ENCODE data around the gene IFNA14. TPM values are rescaled to one million over a fixed set of nuclear protein-coding genes. Genes with fewer than 3 reads are reported as not detected.
"Not testable (repeated sequence)": the region's sequence is repeated elsewhere in the genome, so short reads cannot be mapped to it uniquely, and the experiment has no call there.

Gene IFNA14
- total RNA-seq (2014; rRNA removed; shearing (Covaris generic)) = not detected in 2 replicates

- no peak for DNase-seq (ENCODE audit: low read depth)
Measured at GRCh38 chr9:21239911-21240310, at the start of gene IFNA14. TSS of gene IFNA14 (minus strand) at chr9:21240005. CDS start at chr9:21239935, 70 bp downstream.

GRCh38 chr9:21287280-21287679 is 47.5 kb upstream of the IFNA14 start:
- DNase-seq (ENCODE audit: low read depth) = no peak

- no peak for DNase-seq (ENCODE audit: low read depth)
Measured at GRCh38 chr9:21286659-21287058, 46.9 kb upstream of the IFNA14 start.

DNA sequence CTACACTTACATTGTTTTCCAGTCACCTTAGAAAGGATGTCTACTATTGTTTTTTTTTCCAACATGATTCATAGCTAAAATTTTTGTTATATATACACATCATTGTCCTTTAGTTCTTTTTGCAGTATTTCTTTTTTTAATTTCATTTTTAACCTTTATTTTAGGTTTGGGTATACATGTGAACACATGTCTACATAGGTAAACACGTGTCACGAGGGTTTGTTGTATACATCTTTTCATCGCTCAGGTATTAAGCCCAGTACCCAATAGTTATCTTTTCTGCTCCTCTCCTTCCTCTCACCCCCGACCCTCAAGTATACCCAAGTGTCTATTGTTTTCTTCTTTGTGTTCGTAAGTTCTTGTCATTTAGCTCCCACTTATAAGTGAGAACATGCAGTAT is 46.3 kb upstream of the IFNA14 start:
- no peak for DNase-seq (ENCODE audit: low read depth)

DNA sequence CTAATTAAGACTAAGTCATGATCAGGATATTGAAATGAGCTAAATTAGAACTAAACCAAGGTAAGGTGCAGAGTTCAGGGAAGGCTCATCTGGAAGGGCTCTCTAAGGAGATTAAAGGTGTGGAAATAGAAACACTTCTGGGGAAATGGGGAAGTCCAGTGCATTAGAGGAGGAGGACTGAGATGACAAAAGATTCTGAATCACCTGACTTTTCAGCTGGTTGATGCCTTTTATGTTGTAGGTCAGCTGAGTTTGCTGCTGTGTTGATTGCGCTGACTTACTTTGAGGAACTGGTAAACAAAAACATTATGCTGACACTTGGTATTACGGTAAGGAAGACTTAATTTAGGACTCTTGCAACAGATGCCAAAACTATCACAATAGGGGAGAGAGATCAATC is 41.5 kb upstream of the IFNA14 start:
- DNase-seq (ENCODE audit: low read depth) = no peak

DNA sequence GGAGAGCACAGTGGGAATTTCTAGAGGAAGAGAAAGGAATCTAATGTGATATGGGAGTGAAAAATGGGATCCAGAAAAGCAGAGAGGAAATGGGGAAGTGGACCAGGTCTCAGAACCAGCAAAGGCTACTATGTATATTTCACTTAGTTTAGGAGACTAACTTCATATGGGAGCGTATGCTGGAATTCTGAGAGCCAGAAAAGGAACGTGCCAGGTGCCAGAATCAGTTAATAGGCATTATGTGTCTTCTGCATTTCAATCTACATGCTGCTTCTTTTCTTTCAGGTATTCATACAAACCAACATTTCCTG is 28.5 kb upstream of the IFNA14 start:
- DNase-seq (ENCODE audit: low read depth) = no peak

DNA sequence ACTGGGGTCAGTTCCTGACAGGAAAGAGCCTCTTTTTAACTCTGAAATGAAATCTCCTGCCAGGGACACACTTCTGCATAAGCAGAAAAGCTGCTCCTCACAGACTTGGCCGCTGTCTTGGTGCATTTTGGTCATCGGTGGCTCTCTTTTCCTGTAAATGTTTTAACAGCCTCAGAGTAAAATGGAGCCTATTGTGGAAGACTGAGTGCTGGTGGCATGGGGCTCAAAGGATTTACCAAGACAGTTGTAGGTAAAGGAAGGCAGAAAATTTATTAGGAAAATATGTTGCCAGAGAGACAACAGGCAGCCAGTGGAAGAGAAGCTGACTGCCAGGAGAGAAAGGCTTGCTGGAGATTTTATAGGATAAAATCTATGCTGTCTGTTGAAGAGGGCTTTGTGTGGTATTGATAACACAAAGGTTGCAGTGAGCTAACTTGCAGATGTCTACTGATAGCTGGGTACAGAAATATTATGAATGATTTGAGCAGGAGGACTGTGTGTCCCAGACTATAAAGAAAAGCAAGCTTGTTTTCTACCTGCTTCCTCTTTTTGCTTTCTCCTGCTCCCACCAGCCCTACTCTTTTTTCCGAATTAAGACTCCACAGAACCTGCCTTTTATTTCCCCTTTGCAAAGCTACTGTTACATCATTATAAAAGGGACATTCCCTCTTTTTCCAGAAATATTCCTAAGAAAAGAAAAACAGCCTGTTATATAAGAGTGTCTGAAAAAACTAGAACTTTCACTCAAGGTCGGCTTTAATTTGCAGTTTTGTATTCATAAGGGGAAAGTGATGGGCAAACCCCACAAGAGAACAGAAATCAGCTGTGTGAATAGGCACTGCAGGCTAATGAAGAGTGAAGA is 27.9 kb upstream of the IFNA14 start:
- no peak for DNase-seq (ENCODE audit: low read depth)

DNA sequence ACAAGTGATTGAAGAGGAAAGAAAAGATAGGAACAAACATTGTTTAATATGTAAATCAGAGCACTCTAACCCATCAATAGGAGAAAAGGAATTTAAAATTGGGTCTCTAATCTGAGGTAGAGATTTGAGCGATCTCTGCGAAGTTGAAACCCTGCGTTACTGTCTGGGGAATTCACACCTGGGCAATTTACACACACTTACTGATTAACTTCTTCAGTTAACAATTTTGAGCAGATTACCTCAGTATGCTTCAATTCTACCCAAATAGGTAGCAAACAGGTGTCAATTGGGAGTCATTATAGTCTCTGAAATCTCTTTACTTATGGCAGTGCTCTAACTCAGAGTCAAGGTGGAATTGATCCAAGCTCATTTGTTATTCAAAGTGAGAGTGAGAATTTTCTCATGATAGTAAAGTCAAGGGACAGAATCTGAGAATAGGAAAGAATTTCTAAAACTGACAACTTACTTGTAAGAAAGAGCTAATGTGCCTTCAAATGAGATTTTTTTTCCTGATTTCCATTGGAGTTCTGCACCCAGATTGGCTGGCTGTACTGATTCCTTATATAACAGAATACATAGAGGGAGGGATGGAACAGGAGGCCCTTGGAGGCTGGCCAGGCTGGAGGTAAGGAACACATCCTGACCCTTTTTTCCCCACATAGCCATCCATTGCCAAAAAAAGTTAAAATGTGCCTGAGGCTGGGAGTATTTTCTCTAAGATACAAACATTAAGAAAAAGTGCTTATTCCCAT is 27.1 kb upstream of the IFNA14 start:
- DNase-seq (ENCODE audit: low read depth) = no peak

DNA sequence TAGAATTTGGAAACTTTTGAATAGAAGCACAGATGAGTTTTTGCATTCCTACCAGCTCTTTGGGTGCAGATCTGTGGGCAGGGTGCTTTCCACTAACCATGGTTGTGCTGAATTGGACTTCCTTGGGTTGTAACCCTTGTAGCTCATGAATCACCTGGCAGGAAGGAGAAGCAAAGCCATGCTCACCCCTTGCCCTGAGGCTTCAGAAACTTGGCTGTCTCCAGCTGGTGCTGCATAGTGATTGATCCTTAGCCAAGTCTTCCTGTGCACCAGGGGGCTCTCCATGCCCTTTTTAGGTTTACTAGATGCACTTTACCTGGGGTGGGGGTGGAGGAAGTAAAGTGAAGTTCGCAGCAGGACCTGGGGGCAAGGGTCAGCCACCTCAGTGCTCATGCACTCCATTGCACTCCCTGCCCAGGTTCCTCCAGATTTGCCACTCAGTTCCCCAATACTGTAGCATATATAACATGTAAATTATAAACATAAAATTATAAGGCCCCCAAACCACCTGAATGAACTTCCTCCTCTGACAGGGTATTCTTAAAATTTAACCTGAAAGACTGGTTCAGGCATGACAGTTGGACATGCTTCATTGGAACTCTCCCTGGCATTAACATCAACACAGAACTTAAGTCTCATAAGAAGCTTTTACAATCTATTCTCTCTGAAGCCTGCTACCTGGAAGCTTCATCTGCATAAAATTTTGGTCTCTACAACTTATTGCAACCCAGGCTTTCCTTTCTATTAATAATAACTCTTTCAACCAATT is 25.8 kb upstream of the IFNA14 start:
- no peak for DNase-seq (ENCODE audit: low read depth)

DNA sequence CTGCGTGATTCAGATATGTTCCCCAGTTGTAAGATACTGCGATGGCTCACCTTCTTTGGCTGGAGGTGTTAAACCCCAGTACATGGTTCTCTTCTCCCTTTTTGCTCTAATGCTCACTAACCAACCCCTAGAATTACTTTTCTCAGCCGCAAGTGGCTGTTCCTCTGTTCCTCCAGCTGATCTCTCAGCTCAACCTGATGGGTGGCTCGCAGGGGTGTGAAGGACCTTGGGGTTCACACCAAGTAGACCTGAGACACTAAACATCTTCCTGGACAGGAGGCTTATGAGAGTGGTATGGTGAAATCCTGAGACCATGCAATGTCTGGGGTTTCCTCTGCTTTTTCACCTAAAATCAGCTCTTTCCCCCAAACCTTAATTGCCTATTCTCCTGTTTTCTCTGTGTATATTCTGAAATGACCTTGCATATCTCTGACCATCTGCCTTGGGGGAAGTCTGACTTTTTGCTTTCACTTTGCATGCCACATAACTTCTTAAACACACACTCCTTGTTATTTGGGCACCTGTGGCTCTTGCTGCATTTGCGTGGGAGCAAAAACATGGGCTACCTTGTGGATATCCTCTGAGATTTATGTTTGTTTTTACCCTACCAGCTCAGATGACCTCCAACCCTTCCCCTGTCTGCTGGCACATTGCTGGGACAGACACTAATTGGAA is 15.9 kb upstream of the IFNA14 start:
- DNase-seq (ENCODE audit: low read depth) = no peak

DNA sequence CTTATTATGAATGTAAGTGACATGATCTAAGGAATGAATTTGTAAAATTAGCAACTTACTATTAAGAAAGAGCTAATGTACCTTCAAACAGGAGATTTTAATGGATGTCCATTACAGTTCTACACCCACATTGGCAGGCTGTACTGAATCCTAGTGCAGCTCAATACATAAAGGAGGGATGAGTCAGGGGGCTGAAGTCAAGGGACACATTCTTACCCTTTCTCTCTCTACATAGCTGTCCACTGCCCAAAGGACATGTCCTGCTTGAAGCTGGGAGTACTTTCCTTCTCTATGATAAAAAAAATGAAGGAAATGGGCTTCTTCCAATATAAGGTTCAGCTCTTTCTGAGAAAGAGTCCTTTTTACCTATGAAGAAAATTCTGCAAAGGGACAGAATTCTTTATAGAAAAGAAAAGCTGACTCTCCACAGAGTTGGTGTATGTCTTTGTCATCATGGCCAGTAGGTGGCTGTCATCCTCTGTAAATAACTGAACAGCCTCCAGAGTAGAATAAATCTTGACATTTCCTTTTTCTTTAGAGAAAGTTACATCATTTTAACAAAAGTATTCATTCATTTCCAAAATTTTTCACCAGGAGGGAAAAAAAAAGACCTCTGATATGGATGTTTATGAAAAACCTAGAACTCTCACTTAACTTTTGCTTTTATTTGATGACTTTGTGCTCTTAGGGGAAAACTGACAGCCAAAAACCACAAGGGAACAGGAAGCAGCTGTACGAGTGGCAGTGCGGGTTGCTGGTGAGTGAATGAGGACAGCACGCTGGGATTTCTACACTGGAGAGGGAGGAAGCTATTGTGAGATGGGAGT is 13.1 kb upstream of the IFNA14 start:
- DNase-seq (ENCODE audit: low read depth) = no peak

DNA sequence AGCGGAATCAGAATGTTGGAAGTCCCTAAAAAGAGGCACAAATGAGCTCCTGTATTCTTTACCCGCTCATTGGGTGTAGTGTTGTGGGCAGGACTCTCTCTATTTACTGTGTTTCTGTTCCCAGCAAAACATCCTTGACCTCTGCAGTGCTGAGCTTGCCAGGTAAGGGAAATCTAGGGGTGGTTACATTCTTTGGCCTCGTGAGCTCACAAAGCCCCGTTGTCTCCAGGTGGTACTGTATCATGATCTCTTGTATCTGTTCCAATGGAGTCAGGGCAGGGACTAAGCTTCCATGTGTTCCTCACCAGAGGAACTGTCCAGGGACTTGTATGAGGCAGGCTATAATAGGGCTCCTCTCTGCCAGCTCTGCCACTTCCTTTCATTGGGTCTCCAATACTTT is 11.8 kb upstream of the IFNA14 start:
- no peak for DNase-seq (ENCODE audit: low read depth)

- no peak for DNase-seq (ENCODE audit: low read depth)
Measured at GRCh38 chr9:21251190-21251589, 11.4 kb upstream of the IFNA14 start.

GRCh38 chr9:21244836-21245235 is 5.0 kb upstream of the IFNA14 start:
- no peak for DNase-seq (ENCODE audit: low read depth)

- not testable (repeated sequence) for DNase-seq (ENCODE audit: low read depth)
Measured at GRCh38 chr9:21236360-21236714, 3.5 kb downstream of the IFNA14 start.

GRCh38 chr9:21235468-21236359 is 4.1 kb downstream of the IFNA14 start:
- DNase-seq (ENCODE audit: low read depth) = not testable (repeated sequence)

DNA sequence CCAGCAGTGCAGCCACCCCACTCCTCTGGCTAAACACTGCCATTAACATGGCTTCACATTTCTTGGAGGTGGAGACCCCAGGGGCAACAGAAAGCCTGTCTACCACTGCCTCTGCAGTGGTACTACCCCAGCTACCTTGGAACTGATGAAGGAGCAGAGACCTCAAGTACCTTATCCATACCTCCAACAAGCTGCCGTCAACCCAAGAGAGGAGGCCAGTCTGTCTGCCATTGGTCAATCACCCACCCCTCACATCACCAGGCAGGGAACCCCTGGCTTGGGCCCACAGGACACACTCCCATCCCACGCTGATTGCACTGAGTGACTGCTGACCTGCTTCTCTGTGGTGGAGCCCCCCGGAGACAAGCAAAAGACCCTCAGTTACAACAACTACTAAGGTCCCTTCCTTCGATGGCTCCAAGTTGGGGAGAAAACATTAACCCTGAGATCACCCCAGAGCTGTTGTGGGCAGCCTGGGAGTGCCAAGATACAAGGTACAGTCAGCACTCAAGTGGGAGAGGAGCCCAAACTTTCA is 5.6 kb downstream of the IFNA14 start:
- no peak for DNase-seq (ENCODE audit: low read depth)

GRCh38 chr9:21233258-21233657 is 6.5 kb downstream of the IFNA14 start:
- no peak for DNase-seq (ENCODE audit: low read depth)

DNA sequence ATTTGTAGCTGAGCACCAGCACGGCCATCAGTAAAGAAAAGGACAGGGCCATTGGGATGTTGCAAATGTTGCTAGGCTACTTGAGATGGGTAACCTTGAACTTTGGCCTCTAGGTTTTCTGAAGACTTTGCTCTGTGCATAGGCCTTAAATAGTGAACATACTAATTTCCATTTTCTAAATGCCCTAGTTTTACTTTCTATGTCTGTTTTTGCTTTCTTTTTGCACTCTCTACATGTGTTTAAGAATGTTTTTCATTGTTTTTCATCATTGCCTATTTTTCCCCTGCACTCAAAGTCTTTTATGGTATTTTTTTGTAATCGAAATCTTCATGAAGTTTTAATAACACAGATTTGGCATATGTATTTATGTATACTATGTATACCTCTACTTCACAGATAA is 11.7 kb downstream of the IFNA14 start, which contains the start of gene IFNA17:
Gene IFNA17, minus strand, starts transcription at position 101 of the 400 bp plus-strand sequence. Its CDS starts 49 bp downstream, at position 52.
- no peak for DNase-seq (ENCODE audit: low read depth)

GRCh38 chr9:21217211-21217610 is 22.6 kb downstream of the IFNA14 start, which contains the start of gene IFNA16:
TSS of gene IFNA16 (minus strand) at chr9:21217311. CDS start at chr9:21217305, 6 bp downstream.
- DNase-seq (ENCODE audit: low read depth) = not testable (repeated sequence)
